GM23248 (cell line): ENCODE measurements around the gene HDHD5. TPM values are rescaled to one million over a fixed set of nuclear protein-coding genes. Genes with fewer than 3 reads are reported as not detected.

Experiments
- DNase-seq: peaks from one replicate; pipeline ENCODE4 v3.0.0-alpha.2; 2015
- H2AFZ ChIP-seq: fragments of 200-600 bp; sonication (generic); 2 replicates; pipeline ENCODE4 v1.6.1; 2016; ENCODE audit warnings: antibody characterized with exemption
- H3F3A ChIP-seq: fragments of 200-600 bp; sonication (generic); 2 replicates; pipeline ENCODE4 v1.6.1; 2016; ENCODE audit warnings: mild to moderate bottlenecking, antibody characterized with exemption, mixed run types; ENCODE audit not compliant: insufficient read depth
- H3K27ac ChIP-seq: fragments of 200-600 bp; sonication (generic); 2 replicates; pipeline ENCODE4 v1.5.1; 2016; ENCODE audit warnings: mild to moderate bottlenecking
- H3K27me3 ChIP-seq: fragments of 200-600 bp; sonication (generic); replicated peaks from 2 replicates; pipeline ENCODE4 v1.6.1; 2016; ENCODE audit warnings: mild to moderate bottlenecking; ENCODE audit not compliant: insufficient read depth
- H3K36me3 ChIP-seq: fragments of 200-600 bp; sonication (generic); 2 replicates; pipeline ENCODE4 v1.6.1; 2016; ENCODE audit warnings: low read depth, mild to moderate bottlenecking
- H3K4me1 ChIP-seq: fragments of 200-600 bp; sonication (generic); 2 replicates; pipeline ENCODE4 v1.6.1; 2016; ENCODE audit warnings: mild to moderate bottlenecking; ENCODE audit not compliant: insufficient read depth
- H3K4me2 ChIP-seq: fragments of 200-600 bp; sonication (generic); one replicate; pipeline ENCODE4 v1.6.1; 2016; ENCODE audit warnings: mild to moderate bottlenecking; ENCODE audit not compliant: unreplicated experiment
- H3K4me3 ChIP-seq: fragments of 200-600 bp; sonication (generic); 2 replicates; pipeline ENCODE4 v1.5.1; 2016; ENCODE audit warnings: mild to moderate bottlenecking
- H3K79me2 ChIP-seq: fragments of 200-600 bp; sonication (generic); 2 replicates; pipeline ENCODE4 v1.6.1; 2016; ENCODE audit warnings: mild to moderate bottlenecking; ENCODE audit not compliant: insufficient read depth
- H3K9ac ChIP-seq: fragments of 200-600 bp; sonication (generic); 2 replicates; pipeline ENCODE4 v1.6.1; 2016; ENCODE audit warnings: mild to moderate bottlenecking
- H3K9me2 ChIP-seq: fragments of 200-600 bp; sonication (generic); 2 replicates; pipeline ENCODE4 v1.6.1; 2016; ENCODE audit warnings: mixed run types, mild to moderate bottlenecking, moderate library complexity; ENCODE audit not compliant: insufficient read depth
- H3K9me3 ChIP-seq: fragments of 200-600 bp; sonication (generic); one replicate; pipeline ENCODE4 v1.6.1; 2017; ENCODE audit warnings: low read depth
- H4K20me1 ChIP-seq: fragments of 200-600 bp; sonication (generic); 2 replicates; pipeline ENCODE4 v1.6.0; 2016; ENCODE audit not compliant: insufficient read depth
- EZH2 ChIP-seq: fragments of 200-600 bp; sonication (generic); IDR thresholded peaks from 2 replicates; pipeline ENCODE4 v1.6.1; 2018; ENCODE audit warnings: antibody characterized with exemption, mild to moderate bottlenecking; ENCODE audit not compliant: insufficient read depth, poor library complexity, severe bottlenecking
- EZH2phosphoT487 ChIP-seq: fragments of 200-600 bp; sonication (generic); IDR thresholded peaks from 2 replicates; pipeline ENCODE4 v1.6.1; 2018; ENCODE audit warnings: antibody characterized with exemption, moderate library complexity, mild to moderate bottlenecking, low read depth; ENCODE audit not compliant: insufficient read depth
- WGBS, 2 experiments: methylation state at CpG; one replicate each; pipeline ENCODE4 v1.1.6; 2015 to 2017; ENCODE audit warnings: low lambda C conversion rate in 2 of 2, low coverage in 1 of 2; ENCODE audit errors: missing lambda C conversion rate in 2 of 2; 5-methylcytosine and 5-hydroxymethylcytosine counted together
- in situ Hi-C: fragments of 300-500 bp; cut with MboI; formaldehyde crosslinking; loops from 2 replicates; pipeline ENCODE4 v1.15.0; 2020
- polyA plus RNA-seq: library from polyadenylated mRNA; unstranded; fragments of >200 nt; fragmentation: Nextera tagmentation; extraction: Ambion mirVana; gene quantifications from 2 replicates; pipeline ENCODE4 v1.2.1, GENCODE V29; 2016
- total RNA-seq: library from RNA; depleted of rRNA; stranded (reverse); fragments of >200 nt; shearing (Covaris generic); gene quantifications from 2 replicates; pipeline ENCODE4 v1.2.3, GENCODE V29; 2014

The HDHD5 gene
- total and polyA plus RNA-seq, 2 experiments from 2014 or later, result 53.2 to 54.5 TPM

DNA sequence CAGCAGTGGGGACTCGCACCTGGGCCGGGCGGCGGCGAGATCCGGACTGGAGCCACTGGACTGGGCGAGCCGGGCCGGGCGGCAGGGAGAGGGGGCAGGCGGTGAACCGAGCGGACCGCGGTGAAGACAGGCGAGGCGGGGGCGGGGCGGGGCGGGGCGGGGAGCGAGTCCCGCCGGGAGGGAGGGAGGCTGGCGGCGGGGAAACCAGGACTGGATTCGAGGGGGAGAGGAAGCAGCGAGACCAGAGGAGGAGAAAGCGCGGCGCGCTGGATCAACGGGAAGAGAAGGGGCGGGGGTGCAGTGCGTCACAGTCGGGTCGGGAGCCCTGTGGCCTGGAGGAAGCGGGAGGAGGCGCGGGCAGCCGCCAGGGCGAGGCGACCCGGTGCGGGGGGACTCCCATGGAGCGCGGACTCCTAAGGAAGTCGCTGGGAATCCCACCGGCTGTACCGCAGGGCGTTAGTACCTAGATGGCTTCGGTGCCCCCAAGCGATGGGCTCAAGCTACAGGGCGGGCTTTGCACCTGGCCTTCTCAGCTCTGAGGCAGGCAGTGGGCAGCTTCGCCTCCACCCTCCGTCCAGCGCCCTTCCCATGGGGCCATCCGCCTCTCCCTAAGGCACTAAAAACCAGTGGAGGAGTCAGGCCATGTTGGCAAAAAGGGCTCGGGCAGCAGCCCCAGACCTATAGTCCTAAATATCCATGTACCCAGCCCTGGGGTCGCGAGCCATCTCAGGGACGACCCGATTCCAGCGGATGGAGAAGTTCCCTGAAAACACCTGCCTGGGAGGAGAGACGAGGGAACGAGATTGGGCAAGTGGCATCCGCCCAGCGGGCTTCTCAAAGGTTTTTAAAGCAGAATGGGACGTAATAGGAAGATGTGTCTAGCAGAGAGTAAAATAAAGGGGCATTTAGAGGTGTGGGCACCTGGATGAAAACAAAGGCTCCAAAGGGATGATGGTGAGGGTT, 37.6 kb downstream of the HDHD5 start, which contains the start of gene TMEM121B:
TMEM121B (minus strand) TSS at position 128 of the 963 bp plus-strand sequence. CDS start 233 bp downstream, outside the sequence.
- no peaks in the 10 kb centered on the region for H3K4me1 ChIP-seq
- no peaks in the 10 kb centered on the region for H3K9me3 ChIP-seq
- no peaks in the 10 kb centered on the region; the same call in 1 of the 2 replicates for H3K27me3 ChIP-seq
- WGBS, 2 experiments, result 5 to 17% methylated on average over 28 to 59 of the region's 69 CpGs
- H3F3A ChIP-seq, result no peaks in the 10 kb centered on the region
- peak within 1 kb of the TSS; percentile 50 for H3K4me2 ChIP-seq
- no peaks in the 10 kb centered on the region for H3K79me2 ChIP-seq
- H3K36me3 ChIP-seq, result no peaks in the 10 kb centered on the region
- peak within 1 kb of the TSS; percentile 60 for H3K4me3 ChIP-seq
- in situ Hi-C loops, result no loop called here
- no peaks in the 10 kb centered on the region for H3K9me2 ChIP-seq
- H3K9ac ChIP-seq, result no peak within 1 kb of the TSS
- H2AFZ ChIP-seq, result no peak within 1 kb of the TSS
- TF ChIP-seq EZH2, result no peak
- TF ChIP-seq EZH2phosphoT487, result no peak
- DNase-seq, result peak; percentile 68
- H3K27ac ChIP-seq, result no peak within 1 kb of the TSS
- no peaks in the 10 kb centered on the region for H4K20me1 ChIP-seq

DNA sequence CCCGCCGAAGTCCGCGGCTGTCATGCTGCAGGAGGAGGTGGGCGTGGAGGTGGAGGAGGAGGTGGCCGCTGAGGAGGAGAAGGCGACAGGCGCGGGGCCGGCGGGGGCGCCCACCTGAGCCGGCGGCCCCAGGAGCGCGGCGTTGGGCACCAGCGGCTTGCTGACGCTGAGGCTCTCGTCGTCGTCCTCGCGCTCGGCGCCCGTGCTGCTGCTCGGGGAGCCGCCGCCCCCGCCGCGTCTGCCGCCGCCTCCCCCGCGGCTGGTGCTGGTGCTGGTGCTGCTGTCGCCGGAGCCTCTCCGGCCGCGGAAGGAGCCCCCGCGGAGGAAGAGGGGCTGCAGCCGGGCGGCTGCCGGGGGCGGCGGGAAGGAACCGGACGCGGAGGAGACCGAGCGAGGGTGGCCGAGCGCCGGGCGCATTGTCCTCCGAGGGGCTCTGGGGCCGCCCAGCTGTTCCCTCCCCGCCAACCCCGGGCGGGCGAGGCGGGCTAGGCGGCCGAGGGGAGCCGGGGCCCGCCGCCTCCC, 38.3 kb downstream of the HDHD5 start:
- Histone ChIP-seq H3K4me1 (no peaks in the 10 kb centered on the region), H3K4me3 (peak overlapping the region; percentile 60), H3K9me3 (no peaks in the 10 kb centered on the region), H3F3A (no peaks in the 10 kb centered on the region), H4K20me1 (no peaks in the 10 kb centered on the region), H2AFZ (no peak overlapping the region), H3K36me3 (no peaks in the 10 kb centered on the region), H3K27me3 (no peaks in the 10 kb centered on the region; the same call in 1 of the 2 replicates), H3K9ac (no peak overlapping the region), H3K27ac (no peak overlapping the region), H3K4me2 (peak overlapping the region; percentile 50), H3K79me2 (no peaks in the 10 kb centered on the region), H3K9me2 (no peaks in the 10 kb centered on the region)
- DNase-seq, result peak; percentile 46
- in situ Hi-C loops, result no loop called here
- WGBS, 2 experiments, result 2% methylated on average over 18 to 66 of the region's 70 CpGs
- TF ChIP-seq EZH2, result no peak

DNA sequence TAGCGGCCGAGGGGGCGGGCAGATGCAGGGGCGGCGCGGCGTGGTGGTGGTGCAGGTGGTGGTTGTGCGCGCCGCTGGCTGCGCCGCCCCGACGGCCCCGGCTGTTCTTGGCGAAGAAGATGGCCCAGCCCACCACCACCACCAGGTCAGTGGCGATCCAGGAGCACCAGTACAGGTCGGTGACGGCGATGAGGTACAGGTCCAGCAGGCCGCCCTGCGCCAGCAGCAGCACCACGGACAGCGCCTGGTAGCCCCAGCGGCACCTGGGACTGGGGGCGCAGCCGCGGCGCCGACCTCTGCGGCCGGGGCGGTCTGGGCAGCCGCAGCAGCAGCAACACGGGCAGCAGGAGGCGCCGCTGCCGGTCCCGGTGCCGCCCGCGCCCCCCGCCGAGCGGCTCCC, 38.8 kb downstream of the HDHD5 start:
- Histone ChIP-seq H3K4me1 (no peaks in the 10 kb centered on the region), H3K9me3 (no peaks in the 10 kb centered on the region), H3F3A (no peaks in the 10 kb centered on the region), H3K27me3 (no peaks in the 10 kb centered on the region; the same call in 1 of the 2 replicates), H3K4me2 (no peak overlapping the region), H3K9ac (no peak overlapping the region), H3K36me3 (no peaks in the 10 kb centered on the region), H3K79me2 (no peaks in the 10 kb centered on the region), H2AFZ (no peak overlapping the region), H4K20me1 (no peaks in the 10 kb centered on the region), H3K27ac (no peak overlapping the region), H3K4me3 (peak overlapping the region; percentile 60; the same call in 1 of the 2 replicates), H3K9me2 (no peaks in the 10 kb centered on the region)
- WGBS, 2 experiments, result 5 to 8% methylated on average over 21 to 24 of the region's 45 CpGs
- in situ Hi-C loops, result no loop called here
- DNase-seq, result peak; percentile 56
- no peak for TF ChIP-seq EZH2
- TF ChIP-seq EZH2phosphoT487, result no peak

DNA sequence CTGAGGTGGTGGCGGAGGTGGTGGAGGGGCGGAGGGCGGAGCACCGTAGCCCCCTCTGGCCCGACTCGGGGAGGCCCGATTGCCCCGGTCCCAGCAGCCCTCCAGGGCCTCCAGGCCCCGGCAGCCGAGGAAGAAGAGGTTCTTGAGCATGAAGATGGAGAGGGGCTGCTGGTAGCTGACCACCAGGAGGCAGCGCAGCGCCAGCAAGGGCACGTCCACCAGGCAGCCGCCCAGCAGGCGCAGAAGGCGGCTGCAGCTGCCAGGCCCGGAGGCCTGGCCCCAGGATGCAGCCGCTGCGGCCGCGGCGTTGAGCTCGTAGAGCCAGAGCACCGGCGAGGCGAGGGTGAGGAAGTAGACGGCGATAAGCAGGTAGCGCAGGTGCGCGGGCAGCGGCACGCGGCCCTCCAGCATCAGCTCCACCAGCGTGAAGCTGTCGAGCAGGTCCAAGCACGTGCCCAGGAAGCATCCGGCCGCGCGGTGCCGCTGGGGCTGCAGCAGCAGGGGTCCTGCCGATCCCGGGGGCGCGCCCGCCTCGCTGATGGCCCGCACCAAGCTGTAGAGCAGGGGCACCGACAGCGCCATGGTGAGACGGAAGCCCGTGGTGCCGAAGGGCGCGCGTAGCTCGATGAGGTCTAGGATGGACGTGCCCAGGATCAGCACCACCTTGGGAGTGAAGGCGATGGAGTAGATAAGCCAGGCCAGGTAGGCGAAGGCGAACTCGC, 39.4 kb downstream of the HDHD5 start:
- H3K9me3 ChIP-seq, result no peaks in the 10 kb centered on the region
- no peak overlapping the region for H3K9ac ChIP-seq
- H3K9me2 ChIP-seq, result no peaks in the 10 kb centered on the region
- H3K36me3 ChIP-seq, result no peaks in the 10 kb centered on the region
- no peaks in the 10 kb centered on the region for H4K20me1 ChIP-seq
- no peaks in the 10 kb centered on the region for H3K79me2 ChIP-seq
- H3K4me3 ChIP-seq, result no peak overlapping the region
- 27 to 42% methylated on average over 46 to 63 of the region's 63 CpGs for WGBS, 2 experiments
- H3F3A ChIP-seq, result no peaks in the 10 kb centered on the region
- no peaks in the 10 kb centered on the region; the same call in 1 of the 2 replicates for H3K27me3 ChIP-seq
- no peak overlapping the region for H3K4me2 ChIP-seq
- TF ChIP-seq EZH2phosphoT487 (no peak), EZH2 (no peak)
- DNase-seq, result peak; percentile 24
- no peak overlapping the region for H2AFZ ChIP-seq
- H3K4me1 ChIP-seq, result no peaks in the 10 kb centered on the region
- no peak overlapping the region for H3K27ac ChIP-seq
- in situ Hi-C loops, result no loop called here
